SK-N-SH (cell line): Measurements from ENCODE around the gene CCNF. TPM values are rescaled to one million over a fixed set of nuclear protein-coding genes. Genes with fewer than 3 reads are reported as not detected.

Experiments
- CTCF ChIA-PET: fragments of 300-600, 350-600 bp; formaldehyde crosslinking; extraction: SDS; loops from one replicate; lab custom pipeline; 2021; lab: Yijun Ruan, JAX
- POLR2A ChIA-PET: fragments of 350-600 bp; sonication (Branson Sonifier 250); formaldehyde crosslinking; extraction: SDS; loops from one replicate; lab custom pipeline; 2020; ENCODE audit warnings: antibody characterized with exemption, inconsistent platforms; lab: Yijun Ruan, JAX
- DNase-seq: peaks from one replicate; pipeline ENCODE4 v3.0.0; 2012
- H2AFZ ChIP-seq: fragments of 200-600 bp; sonication (generic); 2 replicates; pipeline ENCODE4 v1.8.1; 2016; ENCODE audit warnings: antibody characterized with exemption, mild to moderate bottlenecking, low read depth
- H3F3A ChIP-seq: fragments of 200-600 bp; sonication (generic); replicated peaks from 2 replicates; pipeline ENCODE3; 2016; ENCODE audit warnings: antibody characterized with exemption, mild to moderate bottlenecking; ENCODE audit not compliant: insufficient read depth
- H3K27ac ChIP-seq, 2 experiments: fragments of 200-500 bp in 1 of 2; fragments of 200-600 bp in 1 of 2; sonication (Bioruptor generic) in 1 of 2; sonication (generic), shearing (Covaris generic) in 1 of 2; 2 replicates each; pipeline versions ENCODE4 v1.5.1 to v1.6.1; 2014 to 2016; ENCODE audit warnings: low read depth in 2 of 2, inconsistent platforms in 1 of 2, low read length in 1 of 2, mild to moderate bottlenecking in 1 of 2, mixed read lengths in 1 of 2
- H3K27me3 ChIP-seq: fragments of 200-600 bp; sonication (generic), shearing (Covaris generic); 2 replicates; pipeline ENCODE4 v1.6.1; 2016; ENCODE audit warnings: mixed run types; ENCODE audit not compliant: insufficient read depth
- H3K36me3 ChIP-seq, 2 experiments: fragments of 200-500 bp in 1 of 2; fragments of 200-600 bp in 1 of 2; sonication (Bioruptor generic) in 1 of 2; sonication (generic) in 1 of 2; replicated peaks in 1 of 2; 2 replicates each; pipeline versions ENCODE3 to v1.5.1; 2014 to 2016; ENCODE audit warnings: low read length in 1 of 2, mild to moderate bottlenecking in 1 of 2; ENCODE audit not compliant: insufficient read depth in 2 of 2, control insufficient read depth in 1 of 2
- H3K4me1 ChIP-seq, 2 experiments: fragments of 200-500 bp in 1 of 2; fragments of 200-600 bp in 1 of 2; sonication (Bioruptor generic) in 1 of 2; sonication (generic), shearing (Covaris generic) in 1 of 2; 2 replicates each; pipeline versions ENCODE4 v1.5.1 to v1.6.1; 2014 to 2016; ENCODE audit warnings: low read depth in 1 of 2, low read length in 1 of 2, mixed run types in 1 of 2; ENCODE audit not compliant: insufficient read depth in 2 of 2, control insufficient read depth in 1 of 2
- H3K4me2 ChIP-seq: fragments of 200-600 bp; sonication (generic), shearing (Covaris generic); 2 replicates; pipeline ENCODE4 v1.6.1; 2017; ENCODE audit warnings: mixed run types
- H3K4me3 ChIP-seq, 2 experiments: fragments of 200-500 bp in 1 of 2; fragments of 200-600 bp in 1 of 2; sonication (Bioruptor generic) in 1 of 2; sonication (generic), shearing (Covaris generic) in 1 of 2; 2 replicates each; pipeline versions ENCODE4 v1.5.1 to v1.8.1; 2014 to 2016; ENCODE audit warnings: low read depth in 2 of 2, inconsistent platforms in 1 of 2, low read length in 1 of 2, mild to moderate bottlenecking in 1 of 2, mixed read lengths in 1 of 2, moderate library complexity in 1 of 2
- H3K79me2 ChIP-seq: fragments of 200-600 bp; sonication (generic); 2 replicates; pipeline ENCODE4 v1.8.1; 2017; ENCODE audit warnings: mild to moderate bottlenecking; ENCODE audit not compliant: insufficient read depth
- H3K9ac ChIP-seq: fragments of 200-600 bp; sonication (generic); 2 replicates; pipeline ENCODE4 v1.6.1; 2017; ENCODE audit warnings: mixed run types
- H3K9me2 ChIP-seq: fragments of 200-600 bp; sonication (generic); 2 replicates; pipeline ENCODE4 v1.6.1; 2017; ENCODE audit warnings: mixed run types
- H3K9me3 ChIP-seq: fragments of 200-600 bp; sonication (generic); 2 replicates; pipeline ENCODE4 v1.6.1; 2017; ENCODE audit warnings: mixed run types, mild to moderate bottlenecking, moderate library complexity
- H4K20me1 ChIP-seq: fragments of 200-600 bp; sonication (generic); 2 replicates; pipeline ENCODE4 v1.6.1; 2017; ENCODE audit warnings: mild to moderate bottlenecking, mixed run types; ENCODE audit not compliant: insufficient read depth
- FOSL2 ChIP-seq: IDR thresholded peaks from 2 replicates; pipeline ENCODE4 v1.4.0; 2012; ENCODE audit warnings: low read depth, mild to moderate bottlenecking, moderate library complexity, borderline replicate concordance
- FOXM1 ChIP-seq: IDR thresholded peaks from 2 replicates; pipeline ENCODE4 v1.4.0; 2012; ENCODE audit warnings: low read depth, mild to moderate bottlenecking
- JUND ChIP-seq: IDR thresholded peaks from 2 replicates; pipeline ENCODE4 v1.4.0; 2012
- NFIC ChIP-seq: IDR thresholded peaks from 2 replicates; pipeline ENCODE4 v1.4.0; 2012; ENCODE audit warnings: borderline replicate concordance
- NRF1 ChIP-seq: IDR thresholded peaks from 2 replicates; pipeline ENCODE4 v1.6.1; 2012; ENCODE audit warnings: low read depth, mild to moderate bottlenecking, low read length
- RCOR1 ChIP-seq: fragments of 150-350 bp; IDR thresholded peaks from 2 replicates; pipeline ENCODE4 v1.6.1; 2017; ENCODE audit warnings: antibody characterized with exemption, low read length
- REST ChIP-seq: IDR thresholded peaks from 2 replicates; pipeline ENCODE4 v1.6.1; 2012; ENCODE audit warnings: mild to moderate bottlenecking, low read depth, low read length, moderate library complexity
- SIN3A ChIP-seq: IDR thresholded peaks from 2 replicates; pipeline ENCODE4 v1.6.1; 2012; ENCODE audit warnings: low read depth, mild to moderate bottlenecking, low read length, moderate library complexity, borderline replicate concordance
- TCF12 ChIP-seq: IDR thresholded peaks from 2 replicates; pipeline ENCODE4 v1.4.0; 2012
- YY1 ChIP-seq: IDR thresholded peaks from 2 replicates; pipeline ENCODE4 v1.4.0; 2012; ENCODE audit warnings: low read depth, mild to moderate bottlenecking
- WGBS: methylation state at CpG from one replicate; pipeline ENCODE4 v1.1.6; 2017; ENCODE audit warnings: low lambda C conversion rate; 5-methylcytosine and 5-hydroxymethylcytosine counted together
- polyA plus RNA-seq, 3 experiments: library from polyadenylated mRNA; depleted of rRNA; stranded (reverse); fragments of >200 nt; gene quantifications; 2 replicates each; pipeline ENCODE4 v1.2.3, GENCODE V29; 2012
- TF ChIP-seq, protein P1 (sequence below): fragments of 150-350 bp; IDR thresholded peaks from 2 replicates; pipeline ENCODE4 v1.6.1; 2017; ENCODE audit warnings: antibody characterized with exemption, low read length, low read depth, borderline replicate concordance

CCNF gene
- polyA plus RNA-seq, 1 of the 3 experiments (the other 2 are of a cell fraction), result 4.6 TPM

DNA sequence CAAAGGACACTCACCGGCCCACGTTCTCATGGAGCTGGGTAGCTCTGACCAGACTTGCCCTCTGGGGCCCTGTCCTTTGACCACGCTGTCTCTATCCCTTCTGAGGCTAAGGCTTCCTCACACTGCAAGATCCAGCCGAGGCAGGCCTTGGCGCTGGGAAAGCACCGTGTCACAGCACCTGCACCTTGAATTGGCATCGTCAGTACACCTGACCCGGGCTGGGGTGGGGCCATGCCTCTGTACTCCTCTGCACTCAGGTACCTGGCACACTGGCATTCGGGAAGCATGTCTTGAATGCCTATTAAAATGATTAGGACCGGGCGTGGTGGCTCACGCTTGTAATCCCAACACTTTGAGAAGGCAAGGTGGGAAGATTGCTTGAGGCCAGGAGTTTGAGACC is 51.7 kb downstream of the CCNF start:
- no peaks in the 10 kb centered on the region for H3K36me3 ChIP-seq
- DNase-seq, result no peak
- no peak for TF ChIP-seq NRF1
- no peak for TF ChIP-seq TCF12
- TF ChIP-seq, protein P1, sequence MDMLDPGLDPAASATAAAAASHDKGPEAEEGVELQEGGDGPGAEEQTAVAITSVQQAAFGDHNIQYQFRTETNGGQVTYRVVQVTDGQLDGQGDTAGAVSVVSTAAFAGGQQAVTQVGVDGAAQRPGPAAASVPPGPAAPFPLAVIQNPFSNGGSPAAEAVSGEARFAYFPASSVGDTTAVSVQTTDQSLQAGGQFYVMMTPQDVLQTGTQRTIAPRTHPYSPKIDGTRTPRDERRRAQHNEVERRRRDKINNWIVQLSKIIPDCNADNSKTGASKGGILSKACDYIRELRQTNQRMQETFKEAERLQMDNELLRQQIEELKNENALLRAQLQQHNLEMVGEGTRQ, result no peak
- no peak for TF ChIP-seq SIN3A
- H4K20me1 ChIP-seq, result no peaks in the 10 kb centered on the region
- CTCF ChIA-PET, result interaction anchor here (1.1 to 12.7 kb wide), 4 partner anchors 10 to 51 kb away, joined by 3 to 95 read pairs (median 4); no protein-coding TSS in a partner anchor
- H3K9me2 ChIP-seq, result no peaks in the 10 kb centered on the region
- no peak overlapping the region for H3K4me3 ChIP-seq
- peaks cover 9% of the 10 kb centered on the region for H3F3A ChIP-seq
- no peak overlapping the region for H3K27ac ChIP-seq
- no peak overlapping the region for H3K4me2 ChIP-seq
- H3K27me3 ChIP-seq, result no peaks in the 10 kb centered on the region
- H3K9me3 ChIP-seq, result no peaks in the 10 kb centered on the region
- POLR2A ChIA-PET, result interaction anchor here (0.6 to 3.5 kb wide), 3 partner anchors 11 to 20 kb away, joined by 3 to 44 read pairs (median 4); partner anchors contain the start of gene NTN3
- no peak overlapping the region for H2AFZ ChIP-seq
- H3K4me1 ChIP-seq, result peaks cover 3 to 59% of the 10 kb centered on the region in 2 experiments; a peak in 3 of 4 replicates
- 95% methylated on average over 12 of the region's 12 CpGs for WGBS
- H3K9ac ChIP-seq, result no peak overlapping the region
- peaks cover 13% of the 10 kb centered on the region for H3K79me2 ChIP-seq

- CTCF ChIA-PET, result interaction anchor here (1.1 to 12.7 kb wide), 6 partner anchors 9 to 51 kb away, joined by 3 to 95 read pairs (median 4); no protein-coding TSS in a partner anchor
- peaks cover 3 to 52% of the 10 kb centered on the region in 2 experiments; a peak in 3 of 4 replicates for H3K4me1 ChIP-seq
- H3K27ac ChIP-seq, result peak overlapping the region in 1 of 2 experiments; percentile 86; a peak in 2 of 4 replicates
- POLR2A ChIA-PET, result interaction anchor here (1.7 to 3.5 kb wide), 3 partner anchors 9 to 20 kb away, joined by 3 to 44 read pairs (median 4); partner anchors contain the start of gene NTN3
- H3K9me3 ChIP-seq, result no peaks in the 10 kb centered on the region
- H3K27me3 ChIP-seq, result no peaks in the 10 kb centered on the region
- H3K36me3 ChIP-seq, result no peaks in the 10 kb centered on the region
- peaks cover 7% of the 10 kb centered on the region for H3K79me2 ChIP-seq
- no peak overlapping the region for H3K9ac ChIP-seq
- no peaks in the 10 kb centered on the region for H4K20me1 ChIP-seq
- TF ChIP-seq YY1, result no peak
- TF ChIP-seq RCOR1, result no peak
- no peak for TF ChIP-seq JUND
- TF ChIP-seq FOSL2, result no peak
- no peak for TF ChIP-seq TCF12
- TF ChIP-seq, protein P1, result no peak
- TF ChIP-seq NFIC, result no peak
- TF ChIP-seq FOXM1, result no peak
- TF ChIP-seq REST, result no peak
- no peak overlapping the region for H3K4me2 ChIP-seq
- DNase-seq, result no peak
- H3K4me3 ChIP-seq, result no peak overlapping the region
- H2AFZ ChIP-seq, result no peak overlapping the region
- 77% methylated on average over 4 of the region's 7 CpGs for whole genome bisulfite sequencing
- H3K9me2 ChIP-seq, result no peaks in the 10 kb centered on the region
- peaks cover 5% of the 10 kb centered on the region for H3F3A ChIP-seq
Observed at GRCh38 chr16:2481676-2482075, 52.4 kb downstream of the CCNF start.
